NCI-H146 treated with DMSO at 0.1 percent for 48 hours (cell line): ENCODE results near the gene PHACTR4.
"Not testable (repeated sequence)": the region's sequence is repeated elsewhere in the genome, so short reads cannot be mapped to it uniquely, and the experiment has no call there.

Experiments used
- DNase-seq: peaks from one replicate; lab custom pipeline; 2025; ENCODE audit not compliant: unreplicated experiment; lab: John Stamatoyannopoulos, UW

The PHACTR4 gene

GRCh38 chr1:28369371-28370238, at the start of gene PHACTR4:
TSS of gene PHACTR4 (plus strand) at chr1:28369740. CDS start at chr1:28407448, 37,708 bp downstream.
- peak; percentile 86 for DNase-seq

GRCh38 chr1:28322194-28322593, 47.3 kb upstream of the PHACTR4 start:
- peak; percentile 24 for DNase-seq

- DNase-seq: no peak
Measured at GRCh38 chr1:28323720-28324119, 45.8 kb upstream of the PHACTR4 start.

- DNase-seq: no peak
Measured at GRCh38 chr1:28326515-28326914, 43.0 kb upstream of the PHACTR4 start.

- no peak for DNase-seq
Measured at GRCh38 chr1:28326984-28327383, 42.6 kb upstream of the PHACTR4 start.

GRCh38 chr1:28327431-28327830, 42.1 kb upstream of the PHACTR4 start:
- DNase-seq: not testable (repeated sequence)

GRCh38 chr1:28328228-28328648, 41.3 kb upstream of the PHACTR4 start:
- DNase-seq: no peak

- no peak for DNase-seq
Measured at GRCh38 chr1:28329395-28330153, 40.0 kb upstream of the PHACTR4 start.

GRCh38 chr1:28338897-28339296, 30.6 kb upstream of the PHACTR4 start:
- no peak for DNase-seq

GRCh38 chr1:28339551-28339950, 30.0 kb upstream of the PHACTR4 start:
- no peak for DNase-seq

- DNase-seq: no peak
Measured at GRCh38 chr1:28340221-28340974, 29.1 kb upstream of the PHACTR4 start.

GRCh38 chr1:28341591-28341990, 27.9 kb upstream of the PHACTR4 start:
- DNase-seq: no peak

- no peak for DNase-seq
Measured at GRCh38 chr1:28343405-28343804, 26.1 kb upstream of the PHACTR4 start.

- not testable (repeated sequence) for DNase-seq
Measured at GRCh38 chr1:28353248-28353810, 16.2 kb upstream of the PHACTR4 start.

GRCh38 chr1:28354121-28354520, 15.4 kb upstream of the PHACTR4 start:
- DNase-seq: no peak

- DNase-seq: no peak
Measured at GRCh38 chr1:28358716-28359115, 10.8 kb upstream of the PHACTR4 start.

GRCh38 chr1:28359592-28360239, 9.8 kb upstream of the PHACTR4 start:
- peak; percentile 13 for DNase-seq

- DNase-seq: no peak
Measured at GRCh38 chr1:28364888-28365287, 4.7 kb upstream of the PHACTR4 start.

- DNase-seq: no peak
Measured at GRCh38 chr1:28365864-28366263, 3.7 kb upstream of the PHACTR4 start.

GRCh38 chr1:28368608-28369007, 932 bp upstream of the PHACTR4 start:
- DNase-seq: not testable (repeated sequence)
